NCI-H2196 (cell line): ENCODE measurements around the gene FAM181A.

ENCODE experiments used
- DNase-seq: peaks from one replicate; lab custom pipeline; 2025; ENCODE audit not compliant: unreplicated experiment; lab: John Stamatoyannopoulos, UW

FAM181A gene

GRCh38 chr14:93960774-93961438 lies 33.8 kb downstream of the FAM181A start:
- no peak for DNase-seq

- no peak for DNase-seq
These were observed 34.5 kb downstream of the FAM181A start for GRCh38 chr14:93961620-93962019.

- no peak for DNase-seq
These were observed 35.8 kb downstream of the FAM181A start for GRCh38 chr14:93962701-93963601.

- no peak for DNase-seq
These were observed 36.5 kb downstream of the FAM181A start for GRCh38 chr14:93963692-93964091.

- no peak for DNase-seq
These were observed 37.1 kb downstream of the FAM181A start for GRCh38 chr14:93964281-93964680.

- DNase-seq, result no peak
These were observed 37.7 kb downstream of the FAM181A start for GRCh38 chr14:93964820-93965286.

GRCh38 chr14:93965287-93965821 lies 38.2 kb downstream of the FAM181A start:
- no peak for DNase-seq

GRCh38 chr14:93965946-93966474 lies 38.9 kb downstream of the FAM181A start:
- no peak for DNase-seq

GRCh38 chr14:93967637-93968250 lies 40.6 kb downstream of the FAM181A start:
- no peak for DNase-seq

GRCh38 chr14:93969082-93969828 lies 42.1 kb downstream of the FAM181A start:
- DNase-seq, result no peak

GRCh38 chr14:93970585-93970964 lies 43.4 kb downstream of the FAM181A start:
- peak; percentile 6 for DNase-seq

GRCh38 chr14:93970965-93971634 lies 44.0 kb downstream of the FAM181A start:
- no peak for DNase-seq

- no peak for DNase-seq
These were observed 44.5 kb downstream of the FAM181A start for GRCh38 chr14:93971635-93972027.

- no peak for DNase-seq
These were observed 45.6 kb downstream of the FAM181A start for GRCh38 chr14:93972618-93973205.

GRCh38 chr14:93973607-93974006 lies 46.5 kb downstream of the FAM181A start:
- DNase-seq, result no peak

- DNase-seq, result no peak
These were observed 47.2 kb downstream of the FAM181A start for GRCh38 chr14:93974299-93974698.

- DNase-seq, result no peak
These were observed 47.7 kb downstream of the FAM181A start for GRCh38 chr14:93974833-93975232.

GRCh38 chr14:93975791-93976476 lies 48.8 kb downstream of the FAM181A start:
- DNase-seq, result no peak

GRCh38 chr14:93976477-93977057 lies 49.4 kb downstream of the FAM181A start, which contains the start of gene ASB2:
TSS of gene ASB2 (minus strand) at chr14:93976570. CDS start at chr14:93964539, 12,031 bp downstream.
- DNase-seq, result no peak
